HL-60 (cell line): Measurements from ENCODE around the gene OR7A17.

Experiments
- DNase-seq, 2 experiments: peaks; one replicate each; pipeline ENCODE4 v3.0.0-alpha.2; 2010 to 2020; ENCODE audit warnings: low read depth in 1 of 2, low spot score in 1 of 2
- H3K27ac ChIP-seq: fragments of 250-450 bp; sonication (Bioruptor Pico); replicated peaks from 2 replicates; pipeline ENCODE4 v1.5.1; 2020; ENCODE audit warnings: mild to moderate bottlenecking, moderate library complexity
- H3K27me3 ChIP-seq: fragments of 250-450 bp; sonication (Bioruptor Pico); 2 replicates; pipeline ENCODE4 v1.5.1; 2021; ENCODE audit warnings: mild to moderate bottlenecking, moderate library complexity; ENCODE audit not compliant: insufficient read depth, poor library complexity, severe bottlenecking
- H3K4me3 ChIP-seq: replicated peaks from 2 replicates; pipeline ENCODE4 v1.5.1; 2011; ENCODE audit warnings: mild to moderate bottlenecking, control low read depth, low read length; ENCODE audit not compliant: insufficient read depth
- GABPA ChIP-seq: IDR thresholded peaks from 2 replicates; pipeline ENCODE4 v1.6.1; 2012; ENCODE audit warnings: low read depth
- POLR2AphosphoS5 ChIP-seq: IDR thresholded peaks from 2 replicates; pipeline ENCODE4 v1.6.1; 2012; ENCODE audit warnings: low read depth
- REST ChIP-seq: IDR thresholded peaks from 2 replicates; pipeline ENCODE4 v1.6.1; 2012; ENCODE audit warnings: low read depth; ENCODE audit not compliant: insufficient replicate concordance
- SPI1 ChIP-seq: IDR thresholded peaks from 2 replicates; pipeline ENCODE4 v1.6.1; 2012; ENCODE audit warnings: low read depth, mild to moderate bottlenecking, borderline replicate concordance
- TF ChIP-seq, protein P1 (sequence below): IDR thresholded peaks from one replicate; pipeline ENCODE4 v1.5.1; 2011; ENCODE audit warnings: low read length, control low read depth, inconsistent platforms; ENCODE audit not compliant: insufficient read depth

Gene OR7A17

GRCh38 chr19:14837391-14837790 lies 48.5 kb downstream of the OR7A17 start:
- Histone ChIP-seq H3K27me3 (no peaks in the 10 kb centered on the region), H3K27ac (no peak overlapping the region), H3K4me3 (no peak overlapping the region)
- no peak for DNase-seq
- TF ChIP-seq, protein P1, sequence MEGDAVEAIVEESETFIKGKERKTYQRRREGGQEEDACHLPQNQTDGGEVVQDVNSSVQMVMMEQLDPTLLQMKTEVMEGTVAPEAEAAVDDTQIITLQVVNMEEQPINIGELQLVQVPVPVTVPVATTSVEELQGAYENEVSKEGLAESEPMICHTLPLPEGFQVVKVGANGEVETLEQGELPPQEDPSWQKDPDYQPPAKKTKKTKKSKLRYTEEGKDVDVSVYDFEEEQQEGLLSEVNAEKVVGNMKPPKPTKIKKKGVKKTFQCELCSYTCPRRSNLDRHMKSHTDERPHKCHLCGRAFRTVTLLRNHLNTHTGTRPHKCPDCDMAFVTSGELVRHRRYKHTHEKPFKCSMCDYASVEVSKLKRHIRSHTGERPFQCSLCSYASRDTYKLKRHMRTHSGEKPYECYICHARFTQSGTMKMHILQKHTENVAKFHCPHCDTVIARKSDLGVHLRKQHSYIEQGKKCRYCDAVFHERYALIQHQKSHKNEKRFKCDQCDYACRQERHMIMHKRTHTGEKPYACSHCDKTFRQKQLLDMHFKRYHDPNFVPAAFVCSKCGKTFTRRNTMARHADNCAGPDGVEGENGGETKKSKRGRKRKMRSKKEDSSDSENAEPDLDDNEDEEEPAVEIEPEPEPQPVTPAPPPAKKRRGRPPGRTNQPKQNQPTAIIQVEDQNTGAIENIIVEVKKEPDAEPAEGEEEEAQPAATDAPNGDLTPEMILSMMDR: no peak
- TF ChIP-seq REST (no peak), GABPA (no peak), POLR2AphosphoS5 (no peak), SPI1 (no peak)

DNA sequence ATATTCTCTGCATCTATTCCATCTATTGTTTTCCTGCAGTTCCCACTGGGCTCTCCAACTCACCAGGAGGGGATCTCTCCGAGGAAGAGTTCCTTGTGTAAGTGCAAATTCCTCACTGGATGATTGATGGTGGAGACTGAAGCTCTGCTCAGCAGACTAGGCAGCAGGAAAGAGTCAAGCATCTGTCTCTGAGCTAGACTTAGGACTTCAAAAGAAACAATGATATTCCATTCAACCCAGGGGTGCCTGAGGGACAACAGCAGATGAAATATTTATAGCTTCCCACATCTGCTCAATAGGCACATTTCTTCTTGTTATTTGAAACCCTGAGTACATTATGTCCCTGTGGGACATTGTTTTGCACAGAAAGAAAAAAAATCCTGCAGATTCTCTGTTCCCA lies 50.9 kb downstream of the OR7A17 start, which contains the start of the genes OR7A5 and OR7C1:
TSS of gene OR7A5 (minus strand) at position 175 of the 400 bp plus-strand sequence. CDS start 6,944 bp downstream, outside the sequence.
TSS of gene OR7C1 (minus strand) at position 175 of the 400 bp plus-strand sequence. CDS start 35,049 bp downstream, outside the sequence.
- TF ChIP-seq, protein P1: no peak
- TF ChIP-seq POLR2AphosphoS5 (no peak), SPI1 (no peak), REST (no peak), GABPA (no peak)
- no peak within 1 kb of the TSS for H3K27ac ChIP-seq
- DNase-seq: no peak
- H3K27me3 ChIP-seq: no peaks in the 10 kb centered on the region
- no peak within 1 kb of the TSS for H3K4me3 ChIP-seq

DNA sequence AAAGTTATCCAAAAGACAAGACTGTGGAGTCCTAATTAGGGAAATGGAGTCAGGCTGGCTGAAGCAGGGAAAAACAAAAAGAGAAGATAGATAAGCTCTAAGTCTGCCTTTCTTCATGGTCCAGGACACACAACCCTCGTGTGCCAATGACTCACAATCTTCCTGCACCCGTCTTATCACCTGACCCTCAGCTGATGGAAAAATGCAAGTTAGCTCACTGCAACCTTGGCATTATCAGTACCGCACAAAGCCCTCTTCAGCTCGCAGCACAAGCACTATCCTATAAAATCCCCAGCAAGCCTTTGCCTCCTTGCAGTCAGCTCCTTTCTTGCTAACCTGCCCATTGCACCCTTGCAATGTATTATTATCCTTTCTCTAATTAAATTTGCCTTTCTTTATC lies 55.2 kb downstream of the OR7A17 start:
- Histone ChIP-seq H3K27ac (no peak overlapping the region), H3K4me3 (no peak overlapping the region), H3K27me3 (no peaks in the 10 kb centered on the region)
- TF ChIP-seq GABPA: no peak
- no peak for TF ChIP-seq SPI1
- TF ChIP-seq, protein P1: no peak
- TF ChIP-seq POLR2AphosphoS5: no peak
- no peak for TF ChIP-seq REST
- no peak for DNase-seq
